ENCODE results near the gene DSCAM.

DSCAM gene

GRCh38 chr21:40146216-40146837 is 700.6 kb downstream of the DSCAM start:
- Histone ChIP-seq H3K36me3 (ENCODE audit: control insufficient read depth, insufficient read depth, low read length) (no peaks in the 10 kb centered on the region), H3K9me3 (ENCODE audit: control insufficient read depth, low read length) (no peaks in the 10 kb centered on the region), H3K4me1 (ENCODE audit: control insufficient read depth, insufficient read depth, low read length, poor library complexity, severe bottlenecking) (no peaks in the 10 kb centered on the region), H3K27ac (ENCODE audit: low read depth, low read length, severe bottlenecking) (no peak overlapping the region), H3K4me3 (ENCODE audit: extremely low read depth, insufficient read depth, low read length, poor library complexity, severe bottlenecking) (no peak overlapping the region)
- 87 to 94% methylated on average over 6 to 7 of the region's 10 CpGs for WGBS, 2 experiments (ENCODE audit: insufficient coverage in 2 of 2)

GRCh38 chr21:40143822-40144525 is 703.0 kb downstream of the DSCAM start:
- Histone ChIP-seq H3K9me3 (ENCODE audit: control insufficient read depth, low read length) (no peaks in the 10 kb centered on the region), H3K4me1 (ENCODE audit: control insufficient read depth, insufficient read depth, low read length, poor library complexity, severe bottlenecking) (no peaks in the 10 kb centered on the region), H3K4me3 (ENCODE audit: extremely low read depth, insufficient read depth, low read length, poor library complexity, severe bottlenecking) (no peak overlapping the region), H3K36me3 (ENCODE audit: control insufficient read depth, insufficient read depth, low read length) (no peaks in the 10 kb centered on the region), H3K27ac (ENCODE audit: low read depth, low read length, severe bottlenecking) (no peak overlapping the region)
- WGBS, 2 experiments (ENCODE audit: insufficient coverage in 2 of 2) = 72 to 86% methylated on average over 8 to 14 of the region's 20 CpGs

- Histone ChIP-seq H3K4me3 (ENCODE audit: extremely low read depth, insufficient read depth, low read length, poor library complexity, severe bottlenecking) (no peak overlapping the region), H3K4me1 (ENCODE audit: control insufficient read depth, insufficient read depth, low read length, poor library complexity, severe bottlenecking) (no peaks in the 10 kb centered on the region), H3K27ac (ENCODE audit: low read depth, low read length, severe bottlenecking) (no peak overlapping the region), H3K36me3 (ENCODE audit: control insufficient read depth, insufficient read depth, low read length) (no peaks in the 10 kb centered on the region), H3K9me3 (ENCODE audit: control insufficient read depth, low read length) (no peaks in the 10 kb centered on the region)
- WGBS, 2 experiments (ENCODE audit: insufficient coverage in 2 of 2) = 0 to 71% methylated on average over 1 to 6 of the region's 8 CpGs
Observed at GRCh38 chr21:40141621-40142020, 705.3 kb downstream of the DSCAM start.

DNA sequence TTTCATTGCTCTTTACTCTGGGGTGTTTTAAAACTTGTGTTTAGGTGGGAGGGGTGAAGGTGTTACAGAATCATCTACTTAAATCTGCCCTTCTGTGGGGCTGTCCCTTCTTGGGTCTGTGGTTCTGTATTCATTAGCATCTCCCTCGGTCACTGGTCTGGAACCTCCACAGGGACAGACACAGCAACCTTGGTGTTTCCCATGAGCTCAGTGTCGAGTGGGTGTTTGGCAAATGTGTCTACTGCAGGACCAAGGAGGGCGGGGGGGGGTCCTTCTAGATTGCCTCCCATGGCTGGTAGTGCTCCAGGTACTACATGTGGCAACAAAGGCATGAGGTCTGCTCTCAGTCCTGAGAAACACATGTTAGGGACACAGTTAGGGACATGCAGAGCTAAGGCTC is 706.3 kb downstream of the DSCAM start:
- H3K27ac ChIP-seq (ENCODE audit: low read depth, low read length, severe bottlenecking) = no peak overlapping the region
- H3K9me3 ChIP-seq (ENCODE audit: control insufficient read depth, low read length) = no peaks in the 10 kb centered on the region
- H3K4me1 ChIP-seq (ENCODE audit: control insufficient read depth, insufficient read depth, low read length, poor library complexity, severe bottlenecking) = no peaks in the 10 kb centered on the region
- no peaks in the 10 kb centered on the region for H3K36me3 ChIP-seq (ENCODE audit: control insufficient read depth, insufficient read depth, low read length)
- WGBS, 2 experiments (ENCODE audit: insufficient coverage in 2 of 2) = 82 to 92% methylated on average over 3 of the region's 3 CpGs
- no peak overlapping the region for H3K4me3 ChIP-seq (ENCODE audit: extremely low read depth, insufficient read depth, low read length, poor library complexity, severe bottlenecking)

- H3K27ac ChIP-seq (ENCODE audit: low read depth, low read length, severe bottlenecking) = no peak overlapping the region
- no peak overlapping the region for H3K4me3 ChIP-seq (ENCODE audit: extremely low read depth, insufficient read depth, low read length, poor library complexity, severe bottlenecking)
- H3K4me1 ChIP-seq (ENCODE audit: control insufficient read depth, insufficient read depth, low read length, poor library complexity, severe bottlenecking) = no peaks in the 10 kb centered on the region
- H3K36me3 ChIP-seq (ENCODE audit: control insufficient read depth, insufficient read depth, low read length) = no peaks in the 10 kb centered on the region
- no peaks in the 10 kb centered on the region for H3K9me3 ChIP-seq (ENCODE audit: control insufficient read depth, low read length)
- WGBS, 2 experiments (ENCODE audit: insufficient coverage in 2 of 2) = 92 to 93% methylated on average over 4 to 5 of the region's 5 CpGs
Observed at GRCh38 chr21:40139636-40140035, 707.3 kb downstream of the DSCAM start.

DNA sequence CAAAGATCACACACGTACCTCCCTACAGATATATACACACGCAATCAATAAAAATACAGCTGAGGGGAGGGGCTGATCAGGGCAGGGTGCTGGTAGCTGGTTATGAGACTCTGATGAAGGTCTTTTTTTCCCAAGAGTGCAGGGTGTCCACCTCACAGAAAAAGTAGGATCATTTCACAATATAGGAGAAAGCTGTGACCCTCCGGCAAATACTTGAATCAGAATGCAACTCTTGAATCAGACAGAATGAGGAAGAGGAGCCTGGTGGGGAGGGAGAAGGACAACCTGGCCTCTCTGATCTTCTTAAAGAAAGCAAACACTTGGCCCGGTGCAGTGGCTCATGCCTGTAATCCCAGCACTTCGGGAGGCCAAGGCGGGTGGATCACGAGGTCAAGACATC is 710.4 kb downstream of the DSCAM start:
- Histone ChIP-seq H3K27ac (ENCODE audit: low read depth, low read length, severe bottlenecking) (no peak overlapping the region), H3K4me3 (ENCODE audit: extremely low read depth, insufficient read depth, low read length, poor library complexity, severe bottlenecking) (no peak overlapping the region), H3K36me3 (ENCODE audit: control insufficient read depth, insufficient read depth, low read length) (no peaks in the 10 kb centered on the region), H3K9me3 (ENCODE audit: control insufficient read depth, low read length) (no peaks in the 10 kb centered on the region), H3K4me1 (ENCODE audit: control insufficient read depth, insufficient read depth, low read length, poor library complexity, severe bottlenecking) (no peaks in the 10 kb centered on the region)
- 78 to 82% methylated on average over 4 to 5 of the region's 7 CpGs for WGBS, 2 experiments (ENCODE audit: insufficient coverage in 2 of 2)

- Histone ChIP-seq H3K4me1 (ENCODE audit: control insufficient read depth, insufficient read depth, low read length, poor library complexity, severe bottlenecking) (no peaks in the 10 kb centered on the region), H3K36me3 (ENCODE audit: control insufficient read depth, insufficient read depth, low read length) (no peaks in the 10 kb centered on the region), H3K9me3 (ENCODE audit: control insufficient read depth, low read length) (no peaks in the 10 kb centered on the region), H3K4me3 (ENCODE audit: extremely low read depth, insufficient read depth, low read length, poor library complexity, severe bottlenecking) (no peak overlapping the region), H3K27ac (ENCODE audit: low read depth, low read length, severe bottlenecking) (no peak overlapping the region)
- 79 to 97% methylated on average over 6 to 7 of the region's 9 CpGs for WGBS, 2 experiments (ENCODE audit: insufficient coverage in 2 of 2)
Observed at GRCh38 chr21:40134731-40135492, 712.0 kb downstream of the DSCAM start.

DNA sequence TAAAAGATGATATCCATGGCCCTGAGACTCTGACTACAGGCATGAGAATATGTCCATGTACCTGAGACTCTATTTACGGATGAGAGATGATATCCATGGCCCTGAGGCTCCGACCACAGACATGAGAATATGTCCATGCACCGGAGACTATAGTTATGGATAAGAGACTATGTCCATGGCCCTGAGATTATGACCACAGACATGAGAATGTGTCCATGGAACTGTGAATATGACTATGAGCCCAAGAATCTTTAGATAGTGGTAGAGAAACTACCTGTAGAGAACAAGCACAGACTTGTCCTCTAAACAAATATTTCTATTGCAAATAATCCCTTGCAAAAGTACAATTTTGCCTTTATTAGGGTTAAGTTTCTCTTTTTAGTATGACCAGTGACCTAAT is 716.5 kb downstream of the DSCAM start:
- no peak overlapping the region for H3K27ac ChIP-seq (ENCODE audit: low read depth, low read length, severe bottlenecking)
- H3K9me3 ChIP-seq (ENCODE audit: control insufficient read depth, low read length) = no peaks in the 10 kb centered on the region
- no peaks in the 10 kb centered on the region for H3K36me3 ChIP-seq (ENCODE audit: control insufficient read depth, insufficient read depth, low read length)
- H3K4me1 ChIP-seq (ENCODE audit: control insufficient read depth, insufficient read depth, low read length, poor library complexity, severe bottlenecking) = no peaks in the 10 kb centered on the region
- no peak overlapping the region for H3K4me3 ChIP-seq (ENCODE audit: extremely low read depth, insufficient read depth, low read length, poor library complexity, severe bottlenecking)
- WGBS, 2 experiments (ENCODE audit: insufficient coverage in 2 of 2) = 88 to 91% methylated on average over 3 of the region's 3 CpGs

DNA sequence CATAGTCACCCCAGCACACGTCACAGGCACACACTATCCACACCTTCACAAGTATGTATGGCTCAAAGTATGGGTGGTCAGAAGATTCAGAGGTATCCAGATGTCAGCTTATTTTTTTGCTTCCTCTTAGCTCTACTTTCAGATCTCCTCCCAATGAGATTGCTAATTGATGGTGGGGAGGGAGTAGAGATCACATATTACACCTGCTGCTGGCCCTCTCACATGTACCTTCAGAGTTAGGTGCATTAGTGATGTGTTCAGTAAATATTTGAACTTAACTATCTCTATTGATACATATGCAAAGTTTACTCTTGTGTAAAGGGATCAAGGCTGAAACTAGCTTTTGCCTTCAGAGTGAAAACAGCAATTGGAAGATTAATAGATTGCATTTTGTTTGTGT is 717.1 kb downstream of the DSCAM start:
- Histone ChIP-seq H3K4me1 (ENCODE audit: control insufficient read depth, insufficient read depth, low read length, poor library complexity, severe bottlenecking) (no peaks in the 10 kb centered on the region), H3K27ac (ENCODE audit: low read depth, low read length, severe bottlenecking) (no peak overlapping the region), H3K36me3 (ENCODE audit: control insufficient read depth, insufficient read depth, low read length) (no peaks in the 10 kb centered on the region), H3K9me3 (ENCODE audit: control insufficient read depth, low read length) (no peaks in the 10 kb centered on the region), H3K4me3 (ENCODE audit: extremely low read depth, insufficient read depth, low read length, poor library complexity, severe bottlenecking) (no peak overlapping the region)
- WGBS, 2 experiments (ENCODE audit: insufficient coverage in 2 of 2) = no CpG with 5 or more reads among the region's 1 CpG

DNA sequence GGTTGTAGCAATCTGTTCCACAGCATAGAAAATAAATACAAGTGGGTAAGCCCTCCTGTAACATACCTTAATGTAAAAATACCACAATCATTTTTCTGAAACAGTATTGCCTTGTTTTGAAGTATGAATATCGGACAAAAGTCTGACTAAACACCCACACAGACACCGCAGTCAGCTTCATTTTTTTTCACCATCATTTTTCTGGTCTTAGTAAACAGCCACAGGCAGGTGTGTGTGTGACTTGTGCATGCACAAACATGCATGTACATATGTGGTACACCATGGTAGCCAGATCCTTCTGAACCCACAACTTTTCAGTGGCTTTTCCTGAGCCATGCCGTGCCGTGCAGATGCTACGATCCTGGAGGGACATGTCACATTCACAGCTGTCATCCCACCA is 718.1 kb downstream of the DSCAM start:
- Histone ChIP-seq H3K4me3 (ENCODE audit: extremely low read depth, insufficient read depth, low read length, poor library complexity, severe bottlenecking) (no peak overlapping the region), H3K27ac (ENCODE audit: low read depth, low read length, severe bottlenecking) (no peak overlapping the region), H3K36me3 (ENCODE audit: control insufficient read depth, insufficient read depth, low read length) (no peaks in the 10 kb centered on the region), H3K9me3 (ENCODE audit: control insufficient read depth, low read length) (no peaks in the 10 kb centered on the region), H3K4me1 (ENCODE audit: control insufficient read depth, insufficient read depth, low read length, poor library complexity, severe bottlenecking) (no peaks in the 10 kb centered on the region)
- 89 to 97% methylated on average over 3 to 4 of the region's 5 CpGs for whole genome bisulfite sequencing, 2 experiments (ENCODE audit: insufficient coverage in 2 of 2)
